Activated gamma-delta T cell (primary cell): ENCODE measurements around the gene KRTAP10-9.
"Not testable (repeated sequence)": the region's sequence is repeated elsewhere in the genome, so short reads cannot be mapped to it uniquely, and the experiment has no call there.

Source experiments
- DNase-seq: peaks from one replicate; lab custom pipeline; 2025; lab: John Stamatoyannopoulos, UW
- total RNA-seq, 2 donors: gene quantifications; one replicate each; lab custom pipeline; 2026; lab: John Stamatoyannopoulos, UW

KRTAP10-9 gene
- 0 reads per million in 2 donors for total RNA-seq

- DNase-seq = no peak
Observed at GRCh38 chr21:44626673-44627143, at the start of gene KRTAP10-9. TSS of gene KRTAP10-9 (plus strand) at chr21:44627093. CDS start at chr21:44627172, 79 bp downstream.

DNA sequence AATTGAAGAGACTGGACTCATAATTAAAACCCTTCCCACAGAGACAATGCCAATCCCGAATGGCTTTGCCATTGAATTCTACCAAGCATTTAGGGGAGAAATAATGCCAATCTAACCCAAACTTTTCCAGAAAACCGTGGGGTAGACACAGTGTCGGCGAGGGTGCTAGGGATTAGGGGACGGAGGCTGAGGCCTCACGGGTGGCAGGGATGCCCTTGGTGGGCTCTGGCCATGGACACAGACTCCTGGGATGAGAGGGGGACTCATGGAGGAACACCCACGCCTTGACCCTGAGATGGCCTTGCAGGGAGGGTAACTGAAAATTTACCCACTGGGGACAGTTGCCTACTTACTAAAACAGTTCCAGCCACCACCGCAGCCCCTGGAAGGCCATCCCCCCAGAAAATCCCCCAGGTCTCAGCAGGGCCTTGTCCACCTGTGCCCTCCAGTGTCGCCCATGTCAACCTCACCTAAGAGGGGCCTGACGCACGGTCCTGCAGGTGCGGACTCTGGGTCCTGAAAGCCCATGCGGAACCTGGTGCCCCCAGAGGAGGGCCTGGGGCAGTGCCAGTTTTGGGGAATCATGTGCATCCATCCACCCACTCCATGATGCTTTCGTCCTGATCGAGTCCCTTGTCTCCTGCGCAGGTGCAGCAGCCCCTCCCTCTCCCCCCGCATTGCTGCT, 48.4 kb upstream of the KRTAP10-9 start:
- DNase-seq = no peak

- DNase-seq = no peak
Observed at GRCh38 chr21:44579056-44579832, 47.6 kb upstream of the KRTAP10-9 start.

- DNase-seq = no peak
Observed at GRCh38 chr21:44579833-44580144, 47.1 kb upstream of the KRTAP10-9 start.

- not testable (repeated sequence) for DNase-seq
Observed at GRCh38 chr21:44580231-44580821, 46.6 kb upstream of the KRTAP10-9 start, which contains the start of gene KRTAP10-5. TSS of gene KRTAP10-5 (minus strand) at chr21:44580604. CDS start at chr21:44580578, 26 bp downstream.

DNA sequence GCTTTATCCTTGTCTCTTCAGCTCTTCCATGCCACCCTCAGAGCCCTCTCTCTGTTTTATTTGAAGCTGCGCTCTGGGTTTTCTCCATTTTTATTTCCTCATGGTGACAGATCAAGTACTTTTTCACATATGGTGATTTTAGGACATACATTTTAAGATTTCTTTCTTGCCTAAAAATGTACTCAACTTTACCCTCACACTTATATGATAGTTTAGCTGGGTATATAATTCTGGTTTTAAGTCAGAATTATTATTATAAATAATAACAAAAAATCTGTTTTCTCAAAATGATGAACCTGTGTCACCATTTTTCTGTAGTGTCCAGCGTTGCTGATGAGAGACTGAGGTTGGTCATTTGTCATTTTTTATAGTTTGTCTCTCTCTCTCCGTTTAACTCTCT, 45.7 kb upstream of the KRTAP10-9 start:
- DNase-seq = no peak

- no peak for DNase-seq
Observed at GRCh38 chr21:44582055-44582454, 44.8 kb upstream of the KRTAP10-9 start.

- DNase-seq = no peak
Observed at GRCh38 chr21:44583089-44583799, 43.6 kb upstream of the KRTAP10-9 start.

DNA sequence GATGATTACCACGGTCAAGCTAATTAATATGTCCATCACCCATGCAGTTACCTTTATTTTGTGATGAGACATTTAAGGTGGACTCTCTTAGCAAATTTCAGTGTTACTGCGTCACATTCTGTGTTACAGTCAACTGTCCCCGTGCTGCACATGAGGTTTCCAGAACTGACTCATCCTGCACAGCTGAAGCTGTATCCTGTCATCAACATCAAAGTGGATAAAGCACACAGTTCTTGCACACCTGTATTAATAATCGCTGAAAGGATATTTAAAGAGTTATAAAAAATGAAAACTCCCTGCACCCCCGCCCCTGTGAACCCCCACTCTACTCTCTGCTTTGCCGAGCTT, 43.1 kb upstream of the KRTAP10-9 start:
- DNase-seq = no peak

DNA sequence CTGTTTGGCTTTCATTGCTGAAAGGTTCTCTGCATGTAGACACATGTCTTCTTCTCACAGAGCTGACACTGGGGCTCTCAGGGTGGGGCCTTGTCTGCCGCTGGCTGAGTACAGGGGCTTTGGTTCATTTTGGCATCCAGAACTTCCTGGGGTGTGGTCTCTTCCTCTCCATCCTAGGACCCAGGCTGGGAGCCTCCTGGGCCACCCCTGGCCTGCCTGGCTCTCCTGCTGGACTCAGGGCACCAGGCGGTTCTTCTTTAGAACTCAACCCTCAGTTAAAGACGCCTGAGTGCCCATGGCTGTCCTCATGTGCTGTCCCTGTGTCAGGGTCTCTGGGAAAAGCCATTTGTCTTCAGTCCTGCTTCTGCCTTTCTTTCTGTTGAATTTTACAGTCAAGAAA, 41.0 kb upstream of the KRTAP10-9 start:
- no peak for DNase-seq

DNA sequence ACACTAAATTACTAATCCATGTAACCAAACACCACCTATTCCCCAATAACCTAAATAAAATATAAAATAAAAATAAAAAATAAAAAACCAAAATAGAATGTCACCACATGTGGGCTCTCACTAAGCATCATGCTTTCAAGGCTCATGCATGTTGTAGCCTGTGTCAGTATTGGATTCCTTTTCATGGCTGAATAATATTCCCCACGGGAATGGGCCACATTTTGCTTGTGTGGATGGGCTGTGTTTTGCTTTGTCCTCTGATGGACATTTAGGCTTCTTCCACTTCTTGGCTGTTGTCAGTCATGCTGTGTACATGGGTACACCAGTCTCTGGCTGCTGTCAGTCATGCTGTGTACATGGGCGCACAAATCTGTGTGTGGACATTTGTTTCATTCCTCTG, 37.8 kb upstream of the KRTAP10-9 start:
- no peak for DNase-seq

- no peak for DNase-seq
Observed at GRCh38 chr21:44589586-44590305, 37.1 kb upstream of the KRTAP10-9 start.

DNA sequence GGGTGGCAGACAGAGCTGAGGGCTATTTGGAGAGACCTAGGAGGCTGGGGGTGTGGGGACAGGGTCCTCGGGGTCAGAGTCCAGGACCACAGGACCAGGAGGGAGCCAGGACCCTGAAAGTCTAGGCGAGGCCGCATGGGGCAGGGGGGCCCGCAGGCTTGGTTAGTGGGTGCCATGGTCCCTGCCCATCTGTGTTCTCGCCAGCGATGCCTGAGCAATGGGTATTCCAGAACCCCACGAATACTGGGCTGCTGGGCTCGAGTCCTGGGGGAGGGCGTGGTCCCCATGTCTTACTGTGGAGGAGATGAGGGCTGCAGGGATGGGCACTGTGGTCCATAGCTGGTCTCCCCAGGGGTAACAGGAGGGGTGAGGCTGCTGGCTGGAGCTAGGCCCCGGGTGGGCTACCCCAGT, 36.6 kb upstream of the KRTAP10-9 start:
- DNase-seq = no peak

DNA sequence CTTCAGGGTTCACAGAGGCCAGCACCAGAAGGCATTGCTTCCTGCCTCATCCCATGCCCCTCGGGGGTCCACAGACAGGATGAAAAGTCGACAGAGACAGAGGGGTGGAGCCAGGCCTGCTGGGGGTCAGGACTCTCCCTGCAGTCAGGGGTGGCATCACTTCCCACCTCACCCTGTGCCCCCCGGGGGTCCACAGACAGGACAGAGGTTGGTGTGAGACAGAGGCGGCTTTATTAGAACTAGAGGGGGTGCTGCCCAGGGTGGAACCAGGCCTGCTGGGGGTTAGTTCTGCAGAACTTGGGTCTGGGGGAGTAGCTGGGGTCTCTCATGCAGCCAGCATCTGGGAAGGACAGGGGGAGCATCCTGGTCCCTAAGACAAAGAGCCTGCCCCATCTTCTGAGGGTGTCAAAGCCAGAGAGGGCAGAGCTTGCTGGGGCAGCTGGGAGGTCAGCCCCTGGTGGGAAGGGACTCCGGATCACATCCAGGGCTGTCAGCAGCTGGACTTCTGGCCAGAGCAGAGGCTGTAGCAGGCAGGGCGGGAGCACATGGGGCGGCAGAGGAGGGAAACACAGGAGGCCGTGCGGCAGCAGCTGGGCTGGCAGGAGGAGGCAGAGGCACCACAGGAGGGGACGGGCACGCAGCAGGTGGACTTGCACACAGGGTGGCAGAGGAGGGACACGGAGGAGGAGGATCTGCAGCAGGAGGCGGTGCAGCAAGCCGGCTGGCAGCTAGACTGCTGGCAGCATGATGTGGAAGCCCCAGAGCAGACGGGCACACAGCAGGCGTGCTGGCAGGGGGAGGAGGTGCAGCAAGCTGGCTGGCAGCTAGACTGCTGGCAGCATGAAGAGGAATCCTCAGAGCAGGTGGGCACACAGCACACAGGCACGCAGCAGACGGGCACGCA, 35.7 kb upstream of the KRTAP10-9 start:
- not testable (repeated sequence) for DNase-seq

DNA sequence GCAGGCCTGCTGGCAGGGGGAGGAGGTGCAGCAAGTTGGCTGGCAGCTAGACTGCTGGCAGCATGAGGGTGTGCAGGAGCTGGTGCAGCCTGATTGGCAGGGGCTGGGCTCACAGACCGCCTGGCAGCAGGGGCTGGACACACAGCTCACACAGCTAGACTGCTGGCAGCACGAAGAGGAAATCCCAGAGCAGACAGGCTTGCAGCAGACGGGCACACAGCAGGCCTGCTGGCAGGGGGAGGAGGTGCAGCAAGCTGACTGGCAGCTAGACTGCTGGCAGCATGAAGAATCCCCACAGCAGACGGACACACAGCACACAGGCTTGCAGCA, 35.1 kb upstream of the KRTAP10-9 start:
- not testable (repeated sequence) for DNase-seq

DNA sequence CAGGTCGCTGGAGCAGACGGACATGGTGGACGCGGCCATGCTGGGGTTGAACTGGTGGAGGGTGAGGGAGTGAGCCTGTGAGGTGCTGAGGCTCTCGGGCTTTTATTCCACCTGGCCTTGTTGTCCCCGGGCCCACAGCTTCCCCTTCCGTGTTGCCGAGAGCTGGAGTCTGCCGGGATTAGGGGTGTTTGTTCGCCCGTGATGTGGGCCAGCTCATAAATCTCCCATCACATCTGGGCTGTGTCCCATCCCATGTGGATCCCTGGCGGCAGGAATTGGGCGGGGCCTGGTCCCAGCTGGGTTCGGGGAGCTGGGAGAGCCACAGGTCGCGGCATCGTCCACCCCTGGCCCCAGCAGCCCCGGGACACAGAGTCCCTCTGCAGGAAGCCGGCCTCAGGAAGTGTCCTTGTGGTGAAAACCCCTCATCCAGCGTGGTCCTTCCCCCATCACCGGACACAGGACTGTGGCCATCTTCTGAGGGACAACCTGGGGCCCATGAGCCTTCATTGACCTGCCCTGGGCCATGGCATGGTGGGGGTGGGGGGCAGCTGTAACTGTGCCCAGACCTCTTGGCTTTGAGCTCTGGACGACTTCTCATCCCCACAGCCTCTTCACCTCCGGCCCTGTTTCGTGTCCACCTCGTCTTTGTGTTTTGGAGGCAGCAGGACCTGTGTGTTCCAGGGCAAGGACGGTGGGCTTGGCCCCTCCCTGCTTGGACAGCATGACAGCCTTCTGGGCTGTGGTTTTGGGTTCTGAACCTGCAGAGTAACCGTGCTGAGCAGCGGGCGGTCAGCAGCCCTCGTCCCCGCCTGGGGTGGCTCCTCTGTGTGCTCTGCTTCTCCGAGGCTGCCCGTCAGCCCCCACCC, 34.2 kb upstream of the KRTAP10-9 start, which contains the start of gene KRTAP10-6:
TSS of gene KRTAP10-6 (minus strand) at position 60 of the 866 bp plus-strand sequence. CDS start at position 39, 21 bp downstream.
- no peak for DNase-seq

DNA sequence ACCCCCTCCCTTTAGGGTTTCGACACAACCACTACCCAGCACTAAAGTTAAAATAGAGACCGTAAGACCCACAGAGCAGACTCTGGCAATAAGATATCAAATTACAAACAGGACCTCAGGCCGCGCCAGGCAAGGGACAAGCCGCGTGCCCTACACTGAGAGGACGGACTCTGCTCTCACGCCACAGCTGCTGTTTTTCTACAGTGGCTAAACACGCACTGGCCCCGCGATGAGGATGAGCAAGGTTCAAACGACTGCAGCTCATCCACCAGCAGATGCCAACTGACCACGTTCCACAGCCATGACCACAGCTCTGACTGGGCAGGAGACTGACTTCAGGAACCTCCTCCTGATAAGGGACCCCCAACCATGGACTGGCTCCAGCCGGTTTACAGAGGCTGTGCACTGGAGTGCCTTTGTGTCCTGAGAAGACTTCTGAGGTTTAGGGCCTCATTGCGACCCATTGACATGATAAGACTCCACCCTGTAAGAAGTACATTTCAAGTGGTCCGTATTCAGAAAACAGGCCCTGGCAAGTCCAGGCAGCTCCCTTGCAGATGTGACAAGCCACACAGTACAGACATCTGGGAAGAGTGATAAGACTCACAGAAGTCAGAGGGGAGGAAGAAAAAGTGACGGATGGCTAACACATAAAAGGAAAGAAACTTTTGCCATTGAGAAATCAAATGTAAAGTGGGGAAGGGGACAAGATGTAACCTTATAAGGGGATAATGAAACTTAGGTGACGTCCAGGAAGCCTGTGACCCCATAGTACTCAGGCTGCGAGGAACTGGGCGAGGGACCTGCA, 33.1 kb upstream of the KRTAP10-9 start:
- DNase-seq = no peak

- no peak for DNase-seq
Observed at GRCh38 chr21:44594406-44594916, 32.4 kb upstream of the KRTAP10-9 start.
